SIG-M5 treated with dmso at 0.1 percent for 504 hours (cell line): ENCODE results near the gene ARFGEF3.

Source experiments
- DNase-seq: peaks from one replicate; lab custom pipeline; 2025; ENCODE audit not compliant: unreplicated experiment; lab: John Stamatoyannopoulos, UW

The ARFGEF3 gene

GRCh38 chr6:138307352-138307751 is 145.6 kb downstream of the ARFGEF3 start:
- no peak for DNase-seq

- no peak for DNase-seq
These were observed 146.3 kb downstream of the ARFGEF3 start for GRCh38 chr6:138307816-138308730.

- no peak for DNase-seq
These were observed 147.0 kb downstream of the ARFGEF3 start for GRCh38 chr6:138308731-138309110.

- no peak for DNase-seq
These were observed 148.0 kb downstream of the ARFGEF3 start for GRCh38 chr6:138309695-138310094.

- DNase-seq, result no peak
These were observed 148.6 kb downstream of the ARFGEF3 start for GRCh38 chr6:138310294-138310693.

DNA sequence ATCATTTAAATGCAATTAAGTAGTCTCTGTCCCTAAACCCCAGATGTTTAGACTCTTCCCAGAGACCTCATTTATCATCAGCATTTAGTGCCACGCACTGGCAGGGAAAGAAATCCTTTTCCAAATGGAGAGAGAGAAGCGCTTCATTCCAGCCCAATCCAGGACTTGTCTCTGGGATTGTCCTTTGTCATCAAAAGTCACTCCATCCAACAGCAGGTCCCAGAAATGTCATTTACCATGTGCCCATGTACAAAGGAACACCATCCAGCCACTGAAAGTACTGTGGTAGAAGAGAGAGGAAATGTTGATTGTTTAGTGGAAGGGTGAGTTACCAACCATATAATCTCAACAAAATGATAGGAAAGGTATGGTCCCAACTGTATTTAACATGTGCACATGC is 149.1 kb downstream of the ARFGEF3 start:
- no peak for DNase-seq

DNA sequence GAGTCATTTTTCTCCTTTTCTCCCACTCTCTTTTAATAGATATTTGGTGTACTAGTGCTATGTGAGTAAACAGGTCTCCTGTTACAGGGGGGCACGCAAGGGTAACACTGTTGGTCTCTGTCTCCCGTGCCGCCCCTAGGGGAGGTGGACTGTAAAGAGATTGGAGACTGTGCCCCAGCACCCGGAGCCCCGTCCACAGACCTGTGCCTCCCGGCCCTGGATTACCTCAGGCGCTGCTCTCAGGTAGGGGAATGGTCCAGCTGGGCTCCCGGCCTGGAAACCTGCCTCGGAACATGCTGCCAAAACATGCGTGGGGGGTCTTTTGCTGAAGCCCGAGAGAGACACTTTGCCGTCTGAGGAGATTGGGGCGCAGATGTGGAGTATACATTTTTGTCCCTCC is 149.5 kb downstream of the ARFGEF3 start:
- no peak for DNase-seq

DNA sequence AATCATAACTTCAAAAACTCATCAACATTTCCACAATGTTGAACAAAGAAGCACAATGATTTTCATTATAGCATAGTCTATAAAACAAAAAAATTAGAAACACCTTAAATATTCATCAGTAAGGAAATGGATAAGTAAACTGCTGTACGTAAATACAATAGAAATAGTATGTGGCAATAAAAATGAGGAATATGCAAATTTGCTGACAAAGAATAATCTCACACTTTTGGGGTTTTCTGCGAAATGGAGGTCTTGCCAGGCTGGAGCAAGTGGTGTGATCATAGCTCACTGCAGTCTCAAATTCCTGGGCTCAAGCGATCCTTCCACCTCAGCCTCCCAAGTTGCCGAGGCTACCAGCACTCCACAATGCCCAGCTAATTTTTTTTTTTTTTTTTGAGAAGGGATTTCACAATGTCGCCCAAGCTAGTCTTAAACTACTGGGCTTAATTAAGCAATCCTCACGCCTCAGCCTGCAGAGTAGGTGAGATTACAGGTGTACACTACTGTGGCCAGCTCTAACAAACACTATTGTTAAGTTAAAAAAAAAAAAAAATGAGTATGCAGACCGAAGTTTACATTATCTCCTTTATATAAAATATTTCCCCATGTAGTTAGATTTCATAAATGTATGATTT is 157.1 kb downstream of the ARFGEF3 start:
- DNase-seq, result no peak

- DNase-seq, result no peak
These were observed 160.2 kb downstream of the ARFGEF3 start for GRCh38 chr6:138321934-138322333.

DNA sequence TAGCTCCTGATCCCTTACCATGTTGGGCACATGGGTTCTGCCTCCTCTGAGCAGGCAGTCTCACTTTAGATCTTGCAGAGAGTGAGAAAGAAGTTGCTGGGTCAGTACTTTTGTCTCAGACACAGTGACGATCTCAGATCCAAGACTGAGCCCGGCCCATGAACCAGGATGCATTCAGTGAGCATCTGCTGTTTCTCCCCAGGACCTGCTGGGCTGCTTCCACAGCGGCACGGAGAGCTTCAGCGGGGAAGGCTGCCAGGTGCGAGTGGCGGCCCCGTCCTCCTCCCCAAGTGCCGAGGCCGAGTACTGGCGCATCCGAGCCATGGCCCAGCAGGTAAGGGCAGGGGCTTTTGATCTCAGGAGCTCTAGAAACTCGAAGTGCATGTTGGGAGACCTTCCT is 162.1 kb downstream of the ARFGEF3 start:
- no peak for DNase-seq

DNA sequence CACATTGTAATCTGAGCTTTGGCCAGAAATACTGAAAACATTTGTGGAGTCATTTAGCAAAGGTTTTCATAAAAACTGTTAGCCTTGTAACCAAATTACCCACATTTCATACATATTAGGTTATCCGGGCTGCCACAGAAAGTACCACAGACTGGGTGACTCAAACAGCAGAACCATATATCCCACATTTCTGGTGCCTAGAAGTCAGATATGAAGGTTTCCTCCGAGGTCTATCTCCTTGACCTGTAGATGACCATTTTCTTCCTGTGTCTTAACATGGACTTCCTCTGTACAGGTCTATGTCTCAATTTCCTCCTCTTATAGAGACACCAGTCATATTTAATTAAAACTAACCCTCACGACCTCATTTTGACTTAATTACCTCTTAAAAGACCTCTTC is 166.5 kb downstream of the ARFGEF3 start:
- DNase-seq, result no peak

DNA sequence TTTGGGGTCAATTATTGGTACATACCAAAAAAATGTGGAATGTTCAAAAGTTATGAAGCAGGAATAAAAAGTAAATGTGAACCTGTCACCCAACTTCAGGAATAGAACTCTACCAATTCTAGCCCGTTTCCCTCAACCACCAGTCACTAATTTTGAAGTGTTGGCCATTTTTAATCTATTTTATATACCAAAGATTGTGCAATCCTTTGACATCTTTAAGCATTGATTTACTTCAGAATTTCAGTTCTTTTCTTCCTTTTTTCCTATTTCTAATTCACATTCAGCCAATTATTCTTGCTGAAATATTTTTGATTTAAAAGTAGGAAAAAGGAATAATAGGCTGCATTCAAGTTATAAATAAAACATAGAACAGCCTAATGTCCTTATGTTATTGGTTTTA is 169.0 kb downstream of the ARFGEF3 start:
- no peak for DNase-seq

GRCh38 chr6:138331444-138331843 is 169.7 kb downstream of the ARFGEF3 start:
- no peak for DNase-seq

DNA sequence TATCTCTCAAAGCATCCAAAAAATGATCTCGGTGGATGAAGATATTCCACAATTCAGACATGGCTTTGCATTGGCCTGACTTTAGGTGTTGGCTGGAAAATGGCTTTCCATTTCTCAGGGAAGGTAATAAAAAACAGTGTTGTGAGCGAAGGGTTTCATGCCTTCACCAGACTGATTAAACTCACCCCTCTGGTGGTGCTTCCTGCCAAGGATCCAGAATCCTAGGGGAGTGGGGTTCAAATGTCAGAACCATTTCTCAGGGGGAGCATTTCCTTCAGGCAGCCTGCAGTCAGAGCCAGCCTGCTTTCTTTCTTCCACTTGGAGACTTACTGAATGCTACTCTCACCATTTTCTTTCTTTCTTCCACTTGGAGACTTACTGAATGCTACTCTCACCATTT is 170.2 kb downstream of the ARFGEF3 start:
- no peak for DNase-seq

GRCh38 chr6:138334000-138334399 is 172.3 kb downstream of the ARFGEF3 start:
- no peak for DNase-seq

DNA sequence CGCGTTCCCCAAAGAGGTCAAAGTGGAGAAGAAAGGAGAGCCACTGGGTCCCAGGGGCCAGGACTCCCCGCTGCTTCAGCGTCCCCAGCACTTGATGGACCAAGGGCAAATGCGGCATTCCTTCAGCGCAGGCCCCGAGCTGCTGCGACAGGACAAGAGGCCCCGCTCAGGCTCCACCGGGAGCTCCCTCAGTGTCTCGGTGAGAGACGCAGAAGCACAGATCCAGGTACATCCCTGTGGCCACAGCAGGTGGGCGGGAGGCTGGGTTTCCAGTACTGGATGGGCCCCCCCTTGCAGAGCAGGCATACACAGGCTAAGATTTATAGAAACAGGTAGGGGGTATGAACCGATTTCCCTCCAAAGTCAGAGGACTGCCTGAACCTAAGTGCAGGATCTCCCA is 173.2 kb downstream of the ARFGEF3 start:
- no peak for DNase-seq

DNA sequence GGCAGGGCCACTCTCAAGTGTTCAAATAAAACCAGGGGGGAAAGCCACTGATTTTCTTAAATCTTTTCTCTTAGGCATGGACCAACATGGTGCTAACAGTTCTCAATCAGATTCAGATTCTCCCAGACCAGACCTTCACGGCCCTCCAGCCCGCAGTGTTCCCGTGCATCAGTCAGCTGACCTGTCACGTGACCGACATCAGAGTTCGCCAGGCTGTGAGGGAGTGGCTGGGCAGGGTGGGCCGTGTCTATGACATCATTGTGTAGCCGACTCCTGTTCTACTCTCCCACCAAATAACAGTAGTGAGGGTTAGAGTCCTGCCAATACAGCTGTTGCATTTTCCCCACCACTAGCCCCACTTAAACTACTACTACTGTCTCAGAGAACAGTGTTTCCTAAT is 174.5 kb downstream of the ARFGEF3 start:
- DNase-seq, result no peak

GRCh38 chr6:138337076-138337475 is 175.3 kb downstream of the ARFGEF3 start:
- DNase-seq, result no peak

DNA sequence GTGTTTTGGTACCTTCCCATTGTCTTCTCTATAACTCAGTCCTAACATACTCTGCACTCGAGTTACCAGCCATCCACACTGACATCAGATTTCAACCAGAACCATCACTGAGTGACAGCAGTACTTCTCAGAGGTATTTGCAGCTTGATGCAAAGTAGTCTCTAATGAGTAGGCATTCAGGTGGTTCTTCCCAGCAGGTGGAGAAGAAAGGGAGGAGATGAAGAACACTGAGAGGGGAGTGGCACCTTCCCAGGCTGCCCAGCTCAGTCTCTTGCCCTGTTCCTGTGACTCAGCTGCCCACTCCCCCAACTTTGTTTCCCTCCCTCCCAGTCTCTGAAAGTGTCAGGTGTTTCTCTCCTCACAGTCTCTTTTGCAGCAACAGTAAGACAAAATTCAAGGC is 177.3 kb downstream of the ARFGEF3 start:
- no peak for DNase-seq

GRCh38 chr6:138341176-138341575 is 179.4 kb downstream of the ARFGEF3 start:
- no peak for DNase-seq

DNA sequence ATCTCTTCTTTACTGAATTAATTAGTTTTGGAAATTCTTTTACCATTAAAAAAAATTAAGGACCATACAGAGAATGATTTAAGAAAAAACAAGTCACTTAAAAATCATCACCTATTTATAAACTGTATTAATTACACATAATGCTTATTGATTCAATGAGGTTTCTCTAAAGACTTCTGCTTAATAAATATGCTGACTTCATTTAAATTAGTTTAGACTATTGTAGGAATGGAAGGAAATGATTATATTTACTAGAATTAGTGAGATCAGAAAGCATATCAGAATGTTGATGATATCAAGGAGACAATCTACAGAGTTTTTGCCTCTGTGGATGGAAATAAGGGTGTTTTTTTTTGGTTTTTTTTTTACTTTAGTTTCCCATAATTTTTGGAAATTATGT is 181.4 kb downstream of the ARFGEF3 start:
- no peak for DNase-seq

DNA sequence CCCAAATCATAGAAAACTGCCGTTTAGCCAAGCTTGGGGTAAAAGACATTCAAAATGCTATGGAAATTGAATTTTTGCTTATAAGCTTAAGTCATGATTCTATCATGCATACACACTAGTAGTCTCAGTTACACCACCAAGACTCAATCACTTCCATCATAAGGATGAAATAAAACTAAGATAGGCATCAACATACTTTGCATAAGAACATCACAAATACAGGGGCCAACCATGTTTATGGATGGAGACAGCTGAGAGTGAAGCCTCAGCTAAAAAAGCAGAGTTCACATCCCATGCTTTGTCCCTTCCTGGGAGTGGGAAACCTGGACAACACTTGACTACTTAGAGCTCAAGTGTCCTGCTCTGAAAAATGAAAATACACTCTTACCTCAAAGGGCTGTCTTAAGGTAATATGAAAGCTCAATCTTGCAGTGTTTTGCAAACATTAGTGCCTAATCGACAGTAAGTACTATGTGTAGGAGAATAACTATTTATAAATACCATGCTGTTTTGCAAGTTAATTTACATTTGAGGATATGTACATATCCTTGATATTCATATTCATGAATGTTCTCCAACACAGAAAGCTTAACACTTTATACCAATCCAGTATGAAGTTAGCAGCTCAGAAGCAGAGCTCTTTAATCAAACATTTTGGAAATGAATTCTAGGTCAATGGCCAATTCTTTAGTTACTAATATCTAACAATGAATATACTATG is 184.0 kb downstream of the ARFGEF3 start:
- no peak for DNase-seq
